CD4-positive, alpha-beta T cell treated with Interleukin-1 beta for 1 hour (primary cell): ENCODE data around the gene SCAF1.
"Not testable (repeated sequence)": the region's sequence is repeated elsewhere in the genome, so short reads cannot be mapped to it uniquely, and the experiment has no call there.

Experiments used
- DNase-seq, 2 donors: peaks; one replicate each; pipeline ENCODE4 v3.0.0-alpha.2; 2020 to 2022

SCAF1 gene

GRCh38 chr19:49616945-49617344 is 25.1 kb upstream of the SCAF1 start:
- no peak for DNase-seq

DNA sequence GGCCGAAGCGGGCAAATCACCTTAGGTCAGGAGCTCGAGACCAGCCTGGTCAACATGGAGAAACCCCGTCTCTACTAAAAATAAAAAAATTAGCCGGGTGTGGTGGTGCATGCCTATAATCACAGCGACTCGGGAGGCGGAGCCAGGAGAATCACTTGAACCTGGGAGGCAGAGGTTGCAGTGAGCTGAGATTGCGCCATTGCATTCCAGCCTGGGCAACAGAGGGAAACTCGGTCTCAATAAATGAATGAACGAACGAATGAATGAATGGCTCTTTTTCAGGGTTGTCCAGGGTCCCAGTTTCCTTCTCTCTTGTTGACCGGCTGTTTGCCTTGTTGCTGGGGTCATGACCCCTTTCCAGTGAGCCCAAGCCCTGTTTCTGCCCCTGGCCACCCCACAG is 24.1 kb upstream of the SCAF1 start:
- DNase-seq, result not testable (repeated sequence)

DNA sequence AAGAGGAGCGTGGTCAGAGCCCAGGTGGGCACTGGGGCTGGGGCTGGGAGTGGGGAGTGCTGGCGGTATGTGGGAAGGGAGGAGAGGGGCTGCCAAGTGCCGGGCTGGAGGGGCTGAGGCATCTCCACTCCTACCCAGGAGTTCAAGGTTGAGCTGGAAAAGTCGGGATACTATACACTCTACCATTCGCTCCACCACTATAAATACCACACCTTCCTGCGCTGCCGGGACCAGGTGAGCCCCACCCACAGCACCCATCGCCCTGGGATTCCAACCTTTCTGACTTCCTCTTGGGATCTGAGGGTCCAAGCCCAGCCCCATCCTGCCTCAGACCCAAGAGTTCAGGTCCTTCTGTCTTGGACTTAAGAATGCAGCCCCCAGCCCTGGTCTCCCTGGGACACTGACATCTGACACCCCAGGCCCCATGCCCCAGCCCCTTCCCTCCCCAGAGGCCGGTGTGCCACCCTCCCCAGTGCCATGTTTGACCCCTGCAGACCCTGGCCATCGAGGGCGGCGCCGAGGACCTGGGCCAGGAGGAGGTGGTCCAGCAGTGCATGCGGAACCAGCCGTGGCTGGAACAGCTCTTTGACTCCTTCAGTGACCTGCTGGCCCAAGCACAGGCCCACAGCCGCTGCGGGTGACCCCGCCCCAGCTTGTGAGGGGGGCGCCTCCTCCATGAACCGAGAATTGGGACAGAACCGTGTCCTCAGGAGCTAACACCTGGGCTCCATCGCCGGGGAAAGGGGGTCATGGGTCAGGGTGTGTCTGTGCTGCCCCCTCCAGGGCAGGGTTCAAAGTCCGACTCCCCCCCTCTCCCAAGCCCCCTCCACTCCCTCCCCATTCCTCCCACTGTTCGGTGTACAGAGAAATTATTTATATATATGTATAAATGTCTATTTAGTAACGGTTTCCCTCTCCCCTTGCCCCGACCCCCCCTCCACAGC is 16.8 kb upstream of the SCAF1 start:
- no peak for DNase-seq

- no peak for DNase-seq
These were observed 15.8 kb upstream of the SCAF1 start for GRCh38 chr19:49626226-49626625.

- DNase-seq, result no peak
These were observed 12.3 kb upstream of the SCAF1 start for GRCh38 chr19:49629659-49630058.

DNA sequence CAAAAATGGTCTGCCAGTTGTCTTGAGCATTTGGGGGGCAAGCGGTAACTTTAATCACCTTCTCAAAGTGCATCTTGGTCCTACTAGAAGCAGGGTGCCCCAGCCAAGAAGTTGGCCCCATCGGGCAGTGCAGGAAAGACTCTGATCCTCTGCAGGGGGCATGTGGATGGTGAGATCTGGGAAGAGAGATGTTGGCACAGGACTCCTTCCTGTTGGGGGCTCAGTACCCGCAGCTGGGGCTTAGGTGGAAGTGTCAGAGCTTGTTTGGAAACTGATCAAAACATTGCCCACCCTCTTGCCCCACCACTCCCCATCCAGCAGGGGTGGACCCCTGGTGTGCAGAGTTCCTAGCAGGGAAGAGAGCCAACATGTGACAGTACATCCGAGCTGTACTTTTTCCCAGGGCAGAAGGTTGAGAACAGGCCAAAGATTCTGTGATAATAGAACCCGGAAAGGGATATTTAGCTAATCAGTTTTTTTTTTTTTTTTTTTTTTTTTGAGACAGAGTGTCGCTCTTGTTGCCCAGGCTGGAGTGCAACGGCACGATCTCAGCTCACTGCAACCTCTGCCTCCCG is 10.9 kb upstream of the SCAF1 start:
- no peak for DNase-seq

- no peak for DNase-seq
These were observed 10.3 kb upstream of the SCAF1 start for GRCh38 chr19:49631610-49632192.

DNA sequence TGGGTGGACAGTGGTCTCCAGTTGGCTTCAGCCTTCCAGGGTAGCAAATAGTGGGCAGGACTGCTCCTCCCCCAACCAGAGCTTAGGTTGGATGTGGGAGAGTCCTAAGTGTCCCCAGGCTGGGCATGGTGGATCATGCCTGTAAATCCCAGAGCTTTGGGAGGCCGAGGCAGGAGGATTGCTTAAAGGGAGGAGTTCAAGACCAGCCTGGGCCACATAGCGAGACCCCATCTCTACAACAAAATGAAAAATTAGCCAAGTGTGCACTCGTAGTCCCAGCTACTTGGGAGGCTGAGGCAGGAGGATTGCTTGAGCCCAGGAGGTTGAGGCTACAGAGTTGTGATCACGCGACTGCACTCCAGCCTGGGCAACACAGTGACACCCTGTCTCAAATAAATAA is 9.4 kb upstream of the SCAF1 start:
- no peak for DNase-seq

- not testable (repeated sequence) for DNase-seq
These were observed 8.7 kb upstream of the SCAF1 start for GRCh38 chr19:49633273-49633672.

GRCh38 chr19:49635530-49636232 is 6.3 kb upstream of the SCAF1 start:
- no peak for DNase-seq

DNA sequence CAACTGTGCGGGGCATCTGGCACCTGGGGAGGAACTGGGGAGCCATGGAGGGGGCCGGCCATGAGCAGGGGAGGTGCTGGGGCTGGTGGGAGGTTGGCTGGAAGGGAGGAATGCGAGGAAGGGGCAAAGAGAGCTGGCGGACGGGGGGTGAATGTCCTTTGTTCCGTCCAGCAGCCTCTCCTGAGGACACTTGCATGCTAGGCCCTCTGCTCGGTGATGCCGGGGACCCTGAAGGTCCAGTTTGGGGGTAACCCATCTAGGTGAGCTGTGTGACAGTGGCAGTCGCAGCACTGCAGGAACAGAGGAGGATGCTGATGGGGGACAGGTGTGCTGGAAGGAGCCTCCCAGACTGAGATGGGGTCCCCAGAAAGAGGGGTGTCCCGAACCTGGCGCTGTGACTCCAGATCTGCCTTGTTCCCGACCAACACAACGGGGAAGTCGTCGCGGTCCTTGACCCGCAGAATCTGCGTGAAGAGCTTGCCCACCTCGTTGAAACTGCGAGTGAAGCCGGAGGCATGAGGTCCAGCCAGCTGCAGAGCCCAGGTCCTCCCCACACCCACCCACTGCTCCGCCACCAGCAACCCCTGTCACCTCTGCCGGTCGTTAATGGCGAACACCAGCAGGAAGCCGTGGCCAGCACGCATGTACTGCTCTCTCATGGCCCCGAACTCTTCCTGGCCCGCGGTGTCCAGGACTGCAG is 5.6 kb upstream of the SCAF1 start:
- no peak for DNase-seq

- DNase-seq, result no peak
These were observed 3.9 kb upstream of the SCAF1 start for GRCh38 chr19:49637821-49638738.

DNA sequence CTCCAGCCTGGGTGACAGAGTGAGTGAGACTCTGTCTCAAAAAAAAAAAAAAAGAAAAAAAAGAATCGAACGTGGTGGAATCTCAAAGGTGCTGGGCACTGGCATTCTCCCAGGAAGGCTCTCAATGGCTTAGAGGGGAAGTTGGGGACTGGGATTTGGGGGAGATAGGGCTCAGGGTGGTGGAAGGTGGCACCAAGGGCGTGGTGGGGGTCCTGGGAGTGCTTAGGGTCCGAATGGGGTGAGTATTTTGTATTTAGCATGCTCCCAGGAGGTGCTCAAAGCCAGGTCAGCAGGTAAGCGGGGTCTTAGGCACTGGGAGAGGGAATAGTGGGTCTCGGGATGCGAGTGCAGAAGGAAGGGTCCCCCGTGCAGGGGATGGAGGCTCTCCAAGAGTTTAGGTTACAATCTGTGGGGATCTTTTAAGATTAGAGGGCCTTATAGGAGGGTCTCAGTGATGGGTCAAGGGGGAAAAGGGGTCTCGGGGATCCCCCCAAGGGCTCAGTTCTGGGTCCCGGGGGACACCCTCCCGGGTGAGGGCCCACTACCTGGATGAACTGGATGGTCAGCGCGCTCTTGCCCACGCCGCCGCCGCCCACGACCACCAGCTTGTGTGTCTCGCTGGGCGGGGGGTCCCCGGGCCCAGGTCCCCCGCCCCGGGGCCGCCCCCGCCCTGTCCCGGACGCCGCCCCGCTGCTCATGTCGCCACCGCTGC is 2.5 kb upstream of the SCAF1 start:
- no peak for DNase-seq

DNA sequence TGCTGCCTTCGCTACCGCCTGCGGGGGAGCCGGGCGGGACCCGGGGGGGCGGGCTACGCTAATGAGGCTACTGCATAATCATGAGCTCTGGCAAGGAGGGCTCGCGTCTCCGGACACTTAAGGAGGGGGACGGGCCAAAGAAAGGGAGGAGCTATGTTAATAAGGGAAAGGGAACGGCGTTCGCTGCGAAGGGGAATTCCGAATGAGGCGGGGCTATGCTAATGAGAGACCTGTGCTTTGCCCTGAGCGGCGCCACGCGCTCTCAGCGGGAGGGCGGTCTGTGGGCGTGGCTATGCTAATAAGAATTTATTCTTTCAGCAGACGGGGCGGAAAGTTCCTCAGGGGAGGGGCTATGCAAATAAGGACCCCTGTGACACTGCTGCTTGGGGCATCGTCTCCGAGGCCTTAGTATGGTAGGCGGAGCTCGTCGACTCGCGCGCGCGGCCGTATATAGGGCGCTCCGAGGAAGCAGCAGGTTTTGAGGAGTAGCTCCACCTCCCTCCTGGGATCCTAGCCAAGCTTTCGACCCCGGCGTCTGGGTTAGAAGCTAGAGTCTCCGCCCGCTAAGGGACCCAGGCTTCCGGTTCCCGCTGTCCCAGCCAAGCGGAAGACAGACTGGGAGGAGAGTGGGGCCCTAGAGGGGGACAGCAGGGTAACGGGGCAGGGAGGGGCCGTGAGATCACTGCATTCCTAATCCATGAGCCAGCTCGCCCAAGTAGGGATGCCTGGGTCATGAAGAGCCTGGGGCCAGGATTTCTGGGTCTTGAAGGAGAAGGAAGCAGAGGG is 1.7 kb upstream of the SCAF1 start, which contains the start of gene RRAS:
Gene RRAS, minus strand, starts transcription at position 31 of the 786 bp plus-strand sequence. CDS start 45 bp downstream, outside the sequence.
- DNase-seq, result peak; percentile 100

GRCh38 chr19:49642492-49643035 is 555 bp downstream of the SCAF1 start:
- DNase-seq, result no peak

GRCh38 chr19:49643466-49643865 is 1.5 kb downstream of the SCAF1 start:
- DNase-seq, result no peak

GRCh38 chr19:49645592-49645991 is 3.6 kb downstream of the SCAF1 start:
- no peak for DNase-seq

GRCh38 chr19:49645995-49646394 is 4.0 kb downstream of the SCAF1 start:
- no peak for DNase-seq

- DNase-seq, result no peak
These were observed 4.6 kb downstream of the SCAF1 start for GRCh38 chr19:49646586-49646985.
